GM23338 (cell line): ENCODE measurements around the gene OR51S1. TPM values are rescaled to one million over a fixed set of nuclear protein-coding genes. Genes with fewer than 3 reads are reported as not detected.

ENCODE experiments used
- ATAC-seq: fragments of 200-7000 bp; cut with Tn5 transposase; 3 replicates; pipeline ENCODE4 v1.9.1; 2020
- DNase-seq: peaks from one replicate; pipeline ENCODE4 v3.0.0-alpha.2; 2015; ENCODE audit warnings: low spot score
- H2AFZ ChIP-seq: fragments of 200-600 bp; sonication (generic); 2 replicates; pipeline ENCODE4 v1.8.0; 2016; ENCODE audit warnings: antibody characterized with exemption, mild to moderate bottlenecking, moderate library complexity
- H3F3A ChIP-seq: fragments of 200-600 bp; sonication (generic); replicated peaks from 2 replicates; pipeline ENCODE4 v1.8.0; 2017; ENCODE audit warnings: antibody characterized with exemption, mixed run types, low read depth
- H3K27ac ChIP-seq: fragments of 200-600 bp; sonication (generic); 2 replicates; pipeline ENCODE4 v1.6.1; 2016; ENCODE audit warnings: low read depth
- H3K27me3 ChIP-seq: fragments of 200-600 bp; sonication (generic); 2 replicates; pipeline ENCODE4 v1.8.0; 2016; ENCODE audit warnings: mild to moderate bottlenecking, mixed run types, moderate library complexity; ENCODE audit not compliant: insufficient read depth
- H3K36me3 ChIP-seq: fragments of 200-600 bp; sonication (generic); 2 replicates; pipeline ENCODE4 v1.8.0; 2016; ENCODE audit warnings: mild to moderate bottlenecking; ENCODE audit not compliant: insufficient read depth
- H3K4me1 ChIP-seq: fragments of 200-600 bp; sonication (generic); 2 replicates; pipeline ENCODE4 v1.8.0; 2016; ENCODE audit warnings: mild to moderate bottlenecking, moderate library complexity; ENCODE audit not compliant: insufficient read depth
- H3K4me2 ChIP-seq: fragments of 200-600 bp; sonication (generic); 2 replicates; pipeline ENCODE4 v1.7.1; 2017; ENCODE audit warnings: mixed run types
- H3K4me3 ChIP-seq: fragments of 200-600 bp; sonication (generic); 2 replicates; pipeline ENCODE4 v1.6.1; 2016; ENCODE audit warnings: mixed run types
- H3K79me2 ChIP-seq: fragments of 200-600 bp; sonication (generic); replicated peaks from 2 replicates; pipeline ENCODE4 v1.8.0; 2017; ENCODE audit warnings: mild to moderate bottlenecking; ENCODE audit not compliant: insufficient read depth
- H3K9me2 ChIP-seq: fragments of 200-600 bp; sonication (generic); 2 replicates; pipeline ENCODE4 v1.8.0; 2017; ENCODE audit not compliant: insufficient read depth
- H4K20me1 ChIP-seq: fragments of 200-600 bp; sonication (generic); replicated peaks from 2 replicates; pipeline ENCODE4 v1.8.0; 2017; ENCODE audit warnings: mild to moderate bottlenecking; ENCODE audit not compliant: insufficient read depth
- H3K27ac Mint-ChIP-seq: 2 replicates; pipeline ENCODE4 v1.8.0; 2020; ENCODE audit warnings: inconsistent platforms, mild to moderate bottlenecking, moderate library complexity, mixed read lengths
- H3K27me3 Mint-ChIP-seq: 3 replicates; pipeline ENCODE4 v1.8.0; 2022; ENCODE audit warnings: low read depth, mild to moderate bottlenecking, moderate library complexity, mixed read lengths, inconsistent platforms; ENCODE audit not compliant: insufficient read depth, poor library complexity
- H3K36me3 Mint-ChIP-seq: 3 replicates; pipeline ENCODE4 v1.8.0; 2021; ENCODE audit warnings: low read depth, mild to moderate bottlenecking, inconsistent platforms, moderate library complexity, mixed read lengths
- H3K4me1 Mint-ChIP-seq: 3 replicates; pipeline ENCODE4 v1.8.0; 2020; ENCODE audit warnings: mild to moderate bottlenecking, inconsistent platforms, mixed read lengths
- H3K4me3 Mint-ChIP-seq: 3 replicates; pipeline ENCODE4 v1.8.0; 2021; ENCODE audit warnings: moderate library complexity, mild to moderate bottlenecking, inconsistent platforms, mixed read lengths
- H3K9me3 Mint-ChIP-seq: 3 replicates; pipeline ENCODE4 v1.8.0; 2020; ENCODE audit warnings: moderate library complexity, mild to moderate bottlenecking, inconsistent platforms, mixed read lengths
- CREB1 ChIP-seq: fragments of 250-450 bp; sonication (Bioruptor Pico); IDR thresholded peaks from 2 replicates; pipeline ENCODE4 v1.5.0; 2020; ENCODE audit warnings: low read depth, mild to moderate bottlenecking, moderate library complexity
- EZH2 ChIP-seq: fragments of 200-600 bp; sonication (generic); IDR thresholded peaks from one replicate; pipeline ENCODE4 v1.8.0; 2017; ENCODE audit warnings: antibody characterized with exemption, mild to moderate bottlenecking, low read depth; ENCODE audit not compliant: unreplicated experiment
- EZH2phosphoT487 ChIP-seq: fragments of 200-600 bp; sonication (generic); IDR thresholded peaks from one replicate; pipeline ENCODE4 v1.8.1; 2018; ENCODE audit warnings: antibody characterized with exemption; ENCODE audit not compliant: unreplicated experiment
- JUNB ChIP-seq: IDR thresholded peaks from one replicate; pipeline ENCODE4 v1.6.1; 2016; ENCODE audit warnings: antibody characterized with exemption; ENCODE audit not compliant: unreplicated experiment
- NANOG ChIP-seq: IDR thresholded peaks from 2 replicates; pipeline ENCODE4 v1.6.1; 2016; ENCODE audit warnings: antibody characterized with exemption, borderline replicate concordance
- POLR2AphosphoS5 ChIP-seq: IDR thresholded peaks from 2 replicates; pipeline ENCODE4 v1.6.1; 2016; ENCODE audit warnings: antibody characterized with exemption, low read depth
- STAT1 ChIP-seq: IDR thresholded peaks from one replicate; pipeline ENCODE4 v1.6.1; 2016; ENCODE audit warnings: antibody characterized with exemption; ENCODE audit not compliant: unreplicated experiment
- ZNF114 ChIP-seq: fragments of 250-450 bp; sonication (Bioruptor Pico); IDR thresholded peaks from 2 replicates; pipeline ENCODE4 v1.5.0; 2020; ENCODE audit warnings: mild to moderate bottlenecking, moderate library complexity
- ZNF331 ChIP-seq: fragments of 250-450 bp; sonication (Bioruptor Pico); IDR thresholded peaks from 2 replicates; pipeline ENCODE4 v1.5.0; 2020; ENCODE audit warnings: low read depth, mild to moderate bottlenecking, moderate library complexity
- polyA plus RNA-seq: library from polyadenylated mRNA; unstranded; fragments of >200 nt; fragmentation: Nextera tagmentation; extraction: Ambion mirVana; gene quantifications from 2 replicates; pipeline ENCODE4 v1.2.1, GENCODE V29; 2016
- total RNA-seq: library from RNA; depleted of rRNA; stranded (reverse); fragments of >200 nt; shearing (Covaris generic); gene quantifications from 2 replicates; pipeline ENCODE4 v1.2.3, GENCODE V29; 2014
- TF ChIP-seq, protein P1 (sequence below): IDR thresholded peaks from 2 replicates; pipeline ENCODE4 v1.6.1; 2016; ENCODE audit warnings: antibody characterized with exemption
- TF ChIP-seq, protein P2 (sequence below): fragments of 250-450 bp; sonication (Bioruptor Pico); IDR thresholded peaks from 2 replicates; pipeline ENCODE4 v1.5.0; 2020; ENCODE audit warnings: mild to moderate bottlenecking, moderate library complexity
- TF ChIP-seq, protein P3 (sequence below): IDR thresholded peaks from one replicate; pipeline ENCODE4 v1.6.1; 2018; ENCODE audit warnings: antibody characterized with exemption; ENCODE audit not compliant: unreplicated experiment
- TF ChIP-seq, protein P4 (sequence below), 2 experiments: fragments of 200-600 bp in 1 of 2; sonication (generic) in 1 of 2; conservative IDR thresholded peaks; 2 replicates each; pipeline versions ENCODE4 v1.5.1 to v1.6.1; 2016 to 2017; ENCODE audit warnings: antibody characterized with exemption in 2 of 2, low read depth in 2 of 2, mild to moderate bottlenecking in 2 of 2, moderate library complexity in 1 of 2

Gene OR51S1
- total and polyA plus RNA-seq, 2 experiments from 2014 or later: not detected

DNA sequence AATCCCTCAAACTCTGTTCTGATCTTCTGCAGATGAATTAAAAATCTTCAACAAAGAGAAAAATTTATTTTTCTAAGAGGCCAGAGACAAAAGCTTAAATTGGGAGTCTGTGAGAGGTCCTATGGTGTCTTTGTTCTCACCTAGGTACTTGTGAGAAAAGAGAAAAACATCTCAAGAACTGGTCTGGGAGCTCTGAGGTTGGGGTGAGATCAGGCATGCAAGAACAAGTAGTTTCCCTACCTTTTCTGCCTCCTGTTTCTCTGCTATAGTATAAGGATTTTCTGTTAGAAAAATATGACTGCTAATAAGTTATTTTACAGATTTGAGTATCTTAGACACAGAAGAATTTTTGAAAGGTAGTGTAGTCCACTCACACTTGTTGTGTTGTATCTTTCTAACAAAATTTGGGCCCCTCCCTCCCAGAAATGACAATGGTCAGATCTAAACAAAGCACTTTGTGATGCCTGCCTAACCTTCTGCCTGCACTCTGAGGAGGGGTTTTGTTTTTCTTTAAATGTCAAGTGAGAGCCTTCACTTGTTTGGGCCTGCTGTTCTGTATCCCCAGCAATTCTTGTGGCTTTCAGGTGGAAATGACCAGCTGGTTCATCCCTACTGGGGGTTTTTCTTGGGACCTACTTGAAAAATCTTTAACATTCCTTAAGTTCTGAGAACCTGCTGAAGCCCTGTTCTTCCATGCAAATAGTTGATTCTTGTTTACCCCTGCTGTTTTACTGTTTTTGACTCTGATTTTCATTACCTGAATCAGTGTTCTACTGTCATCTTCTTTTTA lies 13.6 kb upstream of the OR51S1 start:
- no peaks in the 10 kb centered on the region for H3F3A ChIP-seq
- ATAC-seq: peak; percentile 99
- Mint-ChIP-seq H3K4me1 (peaks cover 31% of the 10 kb centered on the region), H3K27ac (no peak overlapping the region), H3K36me3 (0 out of 3 replicates have a peak, but pooled peaks cover 4% of the 10 kb centered on the region), H3K27me3 (peaks cover 1% of the 10 kb centered on the region), H3K4me3 (no peak overlapping the region; the same call in 2 of the 3 replicates), H3K9me3 (peaks cover 6% of the 10 kb centered on the region)
- no peaks in the 10 kb centered on the region for H3K79me2 ChIP-seq
- H3K4me3 ChIP-seq: no peak overlapping the region
- H3K27ac ChIP-seq: peak overlapping the region; percentile 65
- H3K27me3 ChIP-seq: no peaks in the 10 kb centered on the region
- peaks cover 16% of the 10 kb centered on the region for H3K4me1 ChIP-seq
- H2AFZ ChIP-seq: no peak overlapping the region
- no peaks in the 10 kb centered on the region for H4K20me1 ChIP-seq
- TF ChIP-seq ZNF114 (CRISPR knock-in tag): no peak
- TF ChIP-seq POLR2AphosphoS5: no peak
- TF ChIP-seq STAT1: no peak
- TF ChIP-seq, protein P1, sequence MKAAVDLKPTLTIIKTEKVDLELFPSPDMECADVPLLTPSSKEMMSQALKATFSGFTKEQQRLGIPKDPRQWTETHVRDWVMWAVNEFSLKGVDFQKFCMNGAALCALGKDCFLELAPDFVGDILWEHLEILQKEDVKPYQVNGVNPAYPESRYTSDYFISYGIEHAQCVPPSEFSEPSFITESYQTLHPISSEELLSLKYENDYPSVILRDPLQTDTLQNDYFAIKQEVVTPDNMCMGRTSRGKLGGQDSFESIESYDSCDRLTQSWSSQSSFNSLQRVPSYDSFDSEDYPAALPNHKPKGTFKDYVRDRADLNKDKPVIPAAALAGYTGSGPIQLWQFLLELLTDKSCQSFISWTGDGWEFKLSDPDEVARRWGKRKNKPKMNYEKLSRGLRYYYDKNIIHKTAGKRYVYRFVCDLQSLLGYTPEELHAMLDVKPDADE: no peak
- TF ChIP-seq, protein P2, sequence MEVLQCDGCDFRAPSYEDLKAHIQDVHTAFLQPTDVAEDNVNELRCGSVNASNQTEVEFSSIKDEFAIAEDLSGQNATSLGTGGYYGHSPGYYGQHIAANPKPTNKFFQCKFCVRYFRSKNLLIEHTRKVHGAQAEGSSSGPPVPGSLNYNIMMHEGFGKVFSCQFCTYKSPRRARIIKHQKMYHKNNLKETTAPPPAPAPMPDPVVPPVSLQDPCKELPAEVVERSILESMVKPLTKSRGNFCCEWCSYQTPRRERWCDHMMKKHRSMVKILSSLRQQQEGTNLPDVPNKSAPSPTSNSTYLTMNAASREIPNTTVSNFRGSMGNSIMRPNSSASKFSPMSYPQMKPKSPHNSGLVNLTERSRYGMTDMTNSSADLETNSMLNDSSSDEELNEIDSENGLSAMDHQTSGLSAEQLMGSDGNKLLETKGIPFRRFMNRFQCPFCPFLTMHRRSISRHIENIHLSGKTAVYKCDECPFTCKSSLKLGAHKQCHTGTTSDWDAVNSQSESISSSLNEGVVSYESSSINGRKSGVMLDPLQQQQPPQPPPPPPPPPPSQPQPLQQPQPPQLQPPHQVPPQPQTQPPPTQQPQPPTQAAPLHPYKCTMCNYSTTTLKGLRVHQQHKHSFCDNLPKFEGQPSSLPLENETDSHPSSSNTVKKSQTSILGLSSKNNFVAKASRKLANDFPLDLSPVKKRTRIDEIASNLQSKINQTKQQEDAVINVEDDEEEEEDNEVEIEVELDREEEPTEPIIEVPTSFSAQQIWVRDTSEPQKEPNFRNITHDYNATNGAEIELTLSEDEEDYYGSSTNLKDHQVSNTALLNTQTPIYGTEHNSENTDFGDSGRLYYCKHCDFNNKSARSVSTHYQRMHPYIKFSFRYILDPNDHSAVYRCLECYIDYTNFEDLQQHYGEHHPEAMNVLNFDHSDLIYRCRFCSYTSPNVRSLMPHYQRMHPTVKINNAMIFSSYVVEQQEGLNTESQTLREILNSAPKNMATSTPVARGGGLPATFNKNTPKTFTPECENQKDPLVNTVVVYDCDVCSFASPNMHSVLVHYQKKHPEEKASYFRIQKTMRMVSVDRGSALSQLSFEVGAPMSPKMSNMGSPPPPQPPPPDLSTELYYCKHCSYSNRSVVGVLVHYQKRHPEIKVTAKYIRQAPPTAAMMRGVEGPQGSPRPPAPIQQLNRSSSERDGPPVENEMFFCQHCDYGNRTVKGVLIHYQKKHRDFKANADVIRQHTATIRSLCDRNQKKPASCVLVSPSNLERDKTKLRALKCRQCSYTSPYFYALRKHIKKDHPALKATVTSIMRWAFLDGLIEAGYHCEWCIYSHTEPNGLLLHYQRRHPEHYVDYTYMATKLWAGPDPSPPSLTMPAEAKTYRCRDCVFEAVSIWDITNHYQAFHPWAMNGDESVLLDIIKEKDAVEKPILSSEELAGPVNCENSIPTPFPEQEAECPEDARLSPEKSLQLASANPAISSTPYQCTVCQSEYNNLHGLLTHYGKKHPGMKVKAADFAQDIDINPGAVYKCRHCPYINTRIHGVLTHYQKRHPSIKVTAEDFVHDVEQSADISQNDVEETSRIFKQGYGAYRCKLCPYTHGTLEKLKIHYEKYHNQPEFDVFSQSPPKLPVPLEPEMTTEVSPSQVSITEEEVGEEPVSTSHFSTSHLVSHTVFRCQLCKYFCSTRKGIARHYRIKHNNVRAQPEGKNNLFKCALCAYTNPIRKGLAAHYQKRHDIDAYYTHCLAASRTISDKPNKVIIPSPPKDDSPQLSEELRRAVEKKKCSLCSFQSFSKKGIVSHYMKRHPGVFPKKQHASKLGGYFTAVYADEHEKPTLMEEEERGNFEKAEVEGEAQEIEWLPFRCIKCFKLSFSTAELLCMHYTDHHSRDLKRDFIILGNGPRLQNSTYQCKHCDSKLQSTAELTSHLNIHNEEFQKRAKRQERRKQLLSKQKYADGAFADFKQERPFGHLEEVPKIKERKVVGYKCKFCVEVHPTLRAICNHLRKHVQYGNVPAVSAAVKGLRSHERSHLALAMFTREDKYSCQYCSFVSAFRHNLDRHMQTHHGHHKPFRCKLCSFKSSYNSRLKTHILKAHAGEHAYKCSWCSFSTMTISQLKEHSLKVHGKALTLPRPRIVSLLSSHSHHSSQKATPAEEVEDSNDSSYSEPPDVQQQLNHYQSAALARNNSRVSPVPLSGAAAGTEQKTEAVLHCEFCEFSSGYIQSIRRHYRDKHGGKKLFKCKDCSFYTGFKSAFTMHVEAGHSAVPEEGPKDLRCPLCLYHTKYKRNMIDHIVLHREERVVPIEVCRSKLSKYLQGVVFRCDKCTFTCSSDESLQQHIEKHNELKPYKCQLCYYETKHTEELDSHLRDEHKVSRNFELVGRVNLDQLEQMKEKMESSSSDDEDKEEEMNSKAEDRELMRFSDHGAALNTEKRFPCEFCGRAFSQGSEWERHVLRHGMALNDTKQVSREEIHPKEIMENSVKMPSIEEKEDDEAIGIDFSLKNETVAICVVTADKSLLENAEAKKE (CRISPR knock-in tag): peak; percentile 96
- TF ChIP-seq EZH2phosphoT487: no peak
- TF ChIP-seq EZH2: no peak
- no peak for TF ChIP-seq ZNF331 (CRISPR knock-in tag)
- peak; percentile 43; the same call in 1 of the 2 replicates for TF ChIP-seq NANOG
- TF ChIP-seq CREB1: no peak
- TF ChIP-seq, protein P3, sequence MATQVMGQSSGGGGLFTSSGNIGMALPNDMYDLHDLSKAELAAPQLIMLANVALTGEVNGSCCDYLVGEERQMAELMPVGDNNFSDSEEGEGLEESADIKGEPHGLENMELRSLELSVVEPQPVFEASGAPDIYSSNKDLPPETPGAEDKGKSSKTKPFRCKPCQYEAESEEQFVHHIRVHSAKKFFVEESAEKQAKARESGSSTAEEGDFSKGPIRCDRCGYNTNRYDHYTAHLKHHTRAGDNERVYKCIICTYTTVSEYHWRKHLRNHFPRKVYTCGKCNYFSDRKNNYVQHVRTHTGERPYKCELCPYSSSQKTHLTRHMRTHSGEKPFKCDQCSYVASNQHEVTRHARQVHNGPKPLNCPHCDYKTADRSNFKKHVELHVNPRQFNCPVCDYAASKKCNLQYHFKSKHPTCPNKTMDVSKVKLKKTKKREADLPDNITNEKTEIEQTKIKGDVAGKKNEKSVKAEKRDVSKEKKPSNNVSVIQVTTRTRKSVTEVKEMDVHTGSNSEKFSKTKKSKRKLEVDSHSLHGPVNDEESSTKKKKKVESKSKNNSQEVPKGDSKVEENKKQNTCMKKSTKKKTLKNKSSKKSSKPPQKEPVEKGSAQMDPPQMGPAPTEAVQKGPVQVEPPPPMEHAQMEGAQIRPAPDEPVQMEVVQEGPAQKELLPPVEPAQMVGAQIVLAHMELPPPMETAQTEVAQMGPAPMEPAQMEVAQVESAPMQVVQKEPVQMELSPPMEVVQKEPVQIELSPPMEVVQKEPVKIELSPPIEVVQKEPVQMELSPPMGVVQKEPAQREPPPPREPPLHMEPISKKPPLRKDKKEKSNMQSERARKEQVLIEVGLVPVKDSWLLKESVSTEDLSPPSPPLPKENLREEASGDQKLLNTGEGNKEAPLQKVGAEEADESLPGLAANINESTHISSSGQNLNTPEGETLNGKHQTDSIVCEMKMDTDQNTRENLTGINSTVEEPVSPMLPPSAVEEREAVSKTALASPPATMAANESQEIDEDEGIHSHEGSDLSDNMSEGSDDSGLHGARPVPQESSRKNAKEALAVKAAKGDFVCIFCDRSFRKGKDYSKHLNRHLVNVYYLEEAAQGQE: no peak
- no peak for TF ChIP-seq JUNB
- TF ChIP-seq, protein P4, sequence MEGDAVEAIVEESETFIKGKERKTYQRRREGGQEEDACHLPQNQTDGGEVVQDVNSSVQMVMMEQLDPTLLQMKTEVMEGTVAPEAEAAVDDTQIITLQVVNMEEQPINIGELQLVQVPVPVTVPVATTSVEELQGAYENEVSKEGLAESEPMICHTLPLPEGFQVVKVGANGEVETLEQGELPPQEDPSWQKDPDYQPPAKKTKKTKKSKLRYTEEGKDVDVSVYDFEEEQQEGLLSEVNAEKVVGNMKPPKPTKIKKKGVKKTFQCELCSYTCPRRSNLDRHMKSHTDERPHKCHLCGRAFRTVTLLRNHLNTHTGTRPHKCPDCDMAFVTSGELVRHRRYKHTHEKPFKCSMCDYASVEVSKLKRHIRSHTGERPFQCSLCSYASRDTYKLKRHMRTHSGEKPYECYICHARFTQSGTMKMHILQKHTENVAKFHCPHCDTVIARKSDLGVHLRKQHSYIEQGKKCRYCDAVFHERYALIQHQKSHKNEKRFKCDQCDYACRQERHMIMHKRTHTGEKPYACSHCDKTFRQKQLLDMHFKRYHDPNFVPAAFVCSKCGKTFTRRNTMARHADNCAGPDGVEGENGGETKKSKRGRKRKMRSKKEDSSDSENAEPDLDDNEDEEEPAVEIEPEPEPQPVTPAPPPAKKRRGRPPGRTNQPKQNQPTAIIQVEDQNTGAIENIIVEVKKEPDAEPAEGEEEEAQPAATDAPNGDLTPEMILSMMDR (conservative IDR thresholded peaks at IDR 0.05; ENCODE audit: low read depth in 2 of 2): no peak
- peak overlapping the region; percentile 42 for H3K4me2 ChIP-seq
- 0 out of 2 replicates have a peak, but pooled peaks cover 5% of the 10 kb centered on the region for H3K9me2 ChIP-seq
- H3K36me3 ChIP-seq: no peaks in the 10 kb centered on the region
- peak; percentile 80 for DNase-seq
